Osteoblast (primary cell): Measurements from ENCODE around the gene RALBP1. TPM values are rescaled to one million over a fixed set of nuclear protein-coding genes. Genes with fewer than 3 reads are reported as not detected.
A peak's percentile ranks its signal among the peaks of the same experiment; 100 is the strongest.

ENCODE experiments used
- DNase-seq: peaks from one replicate; pipeline ENCODE4 v3.0.0; 2011; ENCODE audit warnings: low spot score, mixed read lengths; ENCODE audit not compliant: insufficient read length; ENCODE audit errors: missing footprints
- H2AFZ ChIP-seq: 2 replicates; pipeline ENCODE4 v1.6.0; 2011; ENCODE audit warnings: mild to moderate bottlenecking, low read length
- H3K27ac ChIP-seq: 2 replicates; pipeline ENCODE4 v1.5.1; 2011; ENCODE audit warnings: mild to moderate bottlenecking, low read depth, low read length, moderate library complexity
- H3K27me3 ChIP-seq: 2 replicates; pipeline ENCODE4 v1.6.0; 2012; ENCODE audit warnings: mild to moderate bottlenecking, control low read depth, inconsistent platforms, low read length, moderate library complexity; ENCODE audit not compliant: insufficient read depth
- H3K36me3 ChIP-seq: 2 replicates; pipeline ENCODE4 v1.5.1; 2011; ENCODE audit warnings: mild to moderate bottlenecking, low read length, control low read depth, moderate library complexity; ENCODE audit not compliant: insufficient read depth
- H3K4me1 ChIP-seq: 2 replicates; pipeline ENCODE4 v1.5.1; 2011; ENCODE audit warnings: mild to moderate bottlenecking, low read length, control low read depth, moderate library complexity; ENCODE audit not compliant: insufficient read depth
- H3K4me2 ChIP-seq: 2 replicates; pipeline ENCODE4 v1.6.0; 2011; ENCODE audit warnings: mild to moderate bottlenecking, low read length; ENCODE audit not compliant: insufficient read depth
- H3K4me3 ChIP-seq: fragments of 200-600 bp; sonication (generic); 3 replicates; pipeline ENCODE4 v1.5.1; 2012; ENCODE audit warnings: mild to moderate bottlenecking, low read length, inconsistent platforms; ENCODE audit not compliant: insufficient read depth
- H3K79me2 ChIP-seq: 2 replicates; pipeline ENCODE4 v1.6.0; 2012; ENCODE audit warnings: mild to moderate bottlenecking, low read length, control low read depth, inconsistent platforms; ENCODE audit not compliant: insufficient read depth
- H3K9me3 ChIP-seq: 2 replicates; pipeline ENCODE4 v1.5.1; 2011; ENCODE audit warnings: low read depth, low read length, control low read depth
- H4K20me1 ChIP-seq: 2 replicates; pipeline ENCODE4 v1.6.0; 2012; ENCODE audit warnings: mild to moderate bottlenecking, low read length, control low read depth; ENCODE audit not compliant: insufficient read depth
- total RNA-seq: library from RNA; depleted of rRNA; stranded (reverse); fragments of >200 nt; gene quantifications from 2 replicates; pipeline ENCODE4 v1.2.3, GENCODE V29; 2012
- TF ChIP-seq, protein P1 (sequence below): IDR thresholded peaks from 2 replicates; pipeline ENCODE4 v1.5.1; 2011; ENCODE audit warnings: mild to moderate bottlenecking, low read depth, low read length, moderate library complexity; ENCODE audit errors: extremely low read depth

The RALBP1 gene
- total RNA-seq, 1 donor: 90.8 TPM

DNA sequence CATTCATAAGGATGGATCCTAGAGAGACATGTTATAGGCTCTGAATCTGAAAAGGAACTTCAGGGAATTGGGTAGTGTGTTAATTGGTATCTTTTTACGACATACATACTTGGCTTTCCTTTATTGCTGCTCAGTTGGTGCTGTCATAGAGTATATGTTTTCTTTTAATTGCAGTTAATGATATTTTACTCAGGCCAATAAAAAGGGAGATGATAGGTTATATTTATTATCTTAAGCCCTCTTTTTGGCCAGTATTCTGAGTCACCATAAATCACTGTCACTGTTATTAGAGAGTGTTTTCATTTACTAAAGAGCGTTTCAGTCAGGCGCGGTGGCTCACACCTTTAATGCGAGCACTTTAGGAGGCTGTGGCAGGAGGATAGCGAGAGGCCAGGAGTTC lies 47.6 kb downstream of the RALBP1 start:
- Histone ChIP-seq H3K36me3 (peaks cover 18% of the 10 kb centered on the region), H3K79me2 (peaks cover 6% of the 10 kb centered on the region), H3K4me2 (no peak overlapping the region), H3K4me1 (no peaks in the 10 kb centered on the region), H3K27ac (no peak overlapping the region), H3K9me3 (no peaks in the 10 kb centered on the region), H4K20me1 (no peaks in the 10 kb centered on the region), H3K4me3 (no peak overlapping the region), H3K27me3 (no peaks in the 10 kb centered on the region), H2AFZ (no peak overlapping the region)
- DNase-seq: no peak
- TF ChIP-seq, protein P1, sequence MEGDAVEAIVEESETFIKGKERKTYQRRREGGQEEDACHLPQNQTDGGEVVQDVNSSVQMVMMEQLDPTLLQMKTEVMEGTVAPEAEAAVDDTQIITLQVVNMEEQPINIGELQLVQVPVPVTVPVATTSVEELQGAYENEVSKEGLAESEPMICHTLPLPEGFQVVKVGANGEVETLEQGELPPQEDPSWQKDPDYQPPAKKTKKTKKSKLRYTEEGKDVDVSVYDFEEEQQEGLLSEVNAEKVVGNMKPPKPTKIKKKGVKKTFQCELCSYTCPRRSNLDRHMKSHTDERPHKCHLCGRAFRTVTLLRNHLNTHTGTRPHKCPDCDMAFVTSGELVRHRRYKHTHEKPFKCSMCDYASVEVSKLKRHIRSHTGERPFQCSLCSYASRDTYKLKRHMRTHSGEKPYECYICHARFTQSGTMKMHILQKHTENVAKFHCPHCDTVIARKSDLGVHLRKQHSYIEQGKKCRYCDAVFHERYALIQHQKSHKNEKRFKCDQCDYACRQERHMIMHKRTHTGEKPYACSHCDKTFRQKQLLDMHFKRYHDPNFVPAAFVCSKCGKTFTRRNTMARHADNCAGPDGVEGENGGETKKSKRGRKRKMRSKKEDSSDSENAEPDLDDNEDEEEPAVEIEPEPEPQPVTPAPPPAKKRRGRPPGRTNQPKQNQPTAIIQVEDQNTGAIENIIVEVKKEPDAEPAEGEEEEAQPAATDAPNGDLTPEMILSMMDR: no peak

- TF ChIP-seq, protein P1: no peak
- Histone ChIP-seq H3K27ac (no peak overlapping the region), H3K9me3 (no peaks in the 10 kb centered on the region), H3K4me2 (no peak overlapping the region), H3K4me3 (no peak overlapping the region), H3K27me3 (no peaks in the 10 kb centered on the region), H4K20me1 (no peaks in the 10 kb centered on the region), H3K4me1 (no peaks in the 10 kb centered on the region), H2AFZ (no peak overlapping the region), H3K36me3 (peaks cover 31% of the 10 kb centered on the region), H3K79me2 (no peaks in the 10 kb centered on the region)
- peak; percentile 62 for DNase-seq
These were observed 51.1 kb downstream of the RALBP1 start for GRCh38 chr18:9526458-9526857.

DNA sequence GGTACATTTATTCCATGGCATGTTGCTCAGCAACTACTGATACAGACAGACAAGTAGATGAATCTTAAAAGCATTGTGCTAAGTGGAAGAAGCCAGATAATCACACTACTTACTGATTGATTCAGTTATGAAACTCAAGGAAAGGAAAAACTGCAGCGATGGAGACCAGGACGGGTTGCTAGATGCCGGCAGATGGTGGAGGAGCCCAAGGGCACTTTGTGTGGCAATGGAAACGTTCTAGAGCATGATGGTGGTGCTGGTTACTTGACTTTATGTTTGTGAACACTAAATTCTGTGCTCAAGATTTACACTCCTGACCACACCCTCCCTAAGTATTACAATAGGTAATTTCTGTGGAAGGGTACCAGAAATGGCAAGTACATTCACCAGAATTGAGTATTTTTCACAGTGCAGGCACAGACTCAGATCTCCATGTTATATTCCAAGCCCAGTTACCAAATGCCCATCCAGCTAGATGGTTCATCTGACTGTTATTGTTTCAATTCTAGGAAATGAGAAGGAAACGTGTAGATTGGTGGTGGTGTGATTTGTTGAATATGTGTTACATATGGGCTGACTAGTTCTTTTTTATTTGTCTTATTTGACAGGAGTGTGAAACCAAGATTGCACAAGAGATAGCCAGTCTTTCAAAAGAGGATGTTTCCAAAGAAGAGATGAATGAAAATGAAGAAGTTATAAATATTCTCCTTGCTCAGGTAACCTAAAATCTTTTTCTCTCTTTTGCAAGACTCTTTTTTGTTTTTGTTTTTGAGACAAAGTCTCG lies 55.1 kb downstream of the RALBP1 start:
- Histone ChIP-seq H3K27me3 (no peaks in the 10 kb centered on the region), H3K79me2 (no peaks in the 10 kb centered on the region), H3K9me3 (no peaks in the 10 kb centered on the region), H2AFZ (no peak overlapping the region), H3K4me2 (no peak overlapping the region), H3K27ac (no peak overlapping the region), H4K20me1 (no peaks in the 10 kb centered on the region), H3K36me3 (peaks cover 54% of the 10 kb centered on the region), H3K4me3 (no peak overlapping the region), H3K4me1 (peaks cover 7% of the 10 kb centered on the region)
- DNase-seq: no peak
- TF ChIP-seq, protein P1: no peak

DNA sequence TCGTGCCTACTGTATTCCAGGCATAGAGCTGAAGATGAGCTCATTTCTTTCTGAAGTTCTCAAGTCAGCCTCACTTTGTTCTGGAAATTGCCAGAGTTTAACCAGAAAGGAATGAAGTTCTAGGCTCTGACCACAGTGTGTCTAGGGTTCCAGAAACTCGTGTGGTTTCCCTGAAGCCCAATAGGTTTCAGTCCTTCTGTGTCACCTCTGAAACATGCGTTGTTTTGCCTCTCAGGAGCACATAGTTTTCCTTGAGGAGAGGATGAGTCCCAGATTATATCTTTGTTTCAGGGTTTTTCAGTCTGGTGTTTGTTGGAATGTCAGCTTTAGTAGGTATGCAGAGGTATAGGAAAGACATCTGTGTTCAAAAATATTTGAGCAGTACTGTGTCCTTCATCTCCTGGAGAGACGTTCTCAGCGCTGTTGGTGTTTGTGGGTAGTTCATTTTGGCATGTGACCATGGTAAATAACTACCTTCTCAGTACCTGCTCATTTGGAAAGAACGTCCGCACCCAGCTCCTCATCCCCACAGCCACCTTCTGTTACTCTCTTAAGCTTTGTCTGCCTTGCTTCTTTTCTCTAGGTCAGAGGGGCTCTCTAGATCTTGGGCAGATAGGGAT lies 56.6 kb downstream of the RALBP1 start:
- H2AFZ ChIP-seq: no peak overlapping the region
- H3K27me3 ChIP-seq: no peaks in the 10 kb centered on the region
- no peaks in the 10 kb centered on the region for H3K9me3 ChIP-seq
- H3K27ac ChIP-seq: no peak overlapping the region
- H4K20me1 ChIP-seq: no peaks in the 10 kb centered on the region
- TF ChIP-seq, protein P1: no peak
- H3K36me3 ChIP-seq: peaks cover 50% of the 10 kb centered on the region
- H3K4me3 ChIP-seq: no peak overlapping the region
- no peaks in the 10 kb centered on the region for H3K79me2 ChIP-seq
- peak; percentile 49 for DNase-seq
- peaks cover 19% of the 10 kb centered on the region for H3K4me1 ChIP-seq
- H3K4me2 ChIP-seq: no peak overlapping the region
